BE2C (cell line): ENCODE results near the gene B3GNT7.

ENCODE experiments used
- DNase-seq: peaks from one replicate; pipeline ENCODE4 v3.0.0-alpha.2; 2020
- H3K27me3 ChIP-seq: fragments of 250-450 bp; sonication (Bioruptor Pico); 2 replicates; pipeline ENCODE4 v1.5.1; 2020; ENCODE audit warnings: mild to moderate bottlenecking
- H3K36me3 ChIP-seq: fragments of 250-450 bp; sonication (Bioruptor Pico); 2 replicates; pipeline ENCODE4 v1.5.1; 2020; ENCODE audit warnings: mild to moderate bottlenecking
- H3K4me1 ChIP-seq: fragments of 250-450 bp; sonication (Bioruptor Pico); 2 replicates; pipeline ENCODE4 v1.5.1; 2020
- H3K4me3 ChIP-seq: 2 replicates; pipeline ENCODE4 v1.5.1; 2011; ENCODE audit warnings: low read depth, low read length
- H3K9me3 ChIP-seq: fragments of 250-450 bp; sonication (Bioruptor Pico); 2 replicates; pipeline ENCODE4 v1.5.1; 2020
- CTCF ChIP-seq: IDR thresholded peaks from 2 replicates; pipeline ENCODE4 v1.5.1; 2012; ENCODE audit warnings: mild to moderate bottlenecking, low read depth, low read length

The B3GNT7 gene

GRCh38 chr2:231431606-231432005 lies 36.1 kb downstream of the B3GNT7 start:
- H3K4me1 ChIP-seq: no peaks in the 10 kb centered on the region
- H3K9me3 ChIP-seq: no peaks in the 10 kb centered on the region
- no peaks in the 10 kb centered on the region for H3K27me3 ChIP-seq
- H3K36me3 ChIP-seq: no peaks in the 10 kb centered on the region
- DNase-seq: no peak
- no peak overlapping the region for H3K4me3 ChIP-seq
- no peak for TF ChIP-seq CTCF

- H3K9me3 ChIP-seq: no peaks in the 10 kb centered on the region
- no peak overlapping the region for H3K4me3 ChIP-seq
- no peak for DNase-seq
- TF ChIP-seq CTCF: no peak
- H3K4me1 ChIP-seq: no peaks in the 10 kb centered on the region
- no peaks in the 10 kb centered on the region for H3K27me3 ChIP-seq
- H3K36me3 ChIP-seq: no peaks in the 10 kb centered on the region
These were observed 38.5 kb downstream of the B3GNT7 start for GRCh38 chr2:231433990-231434389.

- DNase-seq: no peak
- Histone ChIP-seq H3K4me1 (no peaks in the 10 kb centered on the region), H3K9me3 (no peaks in the 10 kb centered on the region), H3K36me3 (no peaks in the 10 kb centered on the region), H3K4me3 (no peak overlapping the region), H3K27me3 (no peaks in the 10 kb centered on the region)
- no peak for TF ChIP-seq CTCF
These were observed 41.4 kb downstream of the B3GNT7 start for GRCh38 chr2:231436957-231437356.

- no peak overlapping the region for H3K4me3 ChIP-seq
- peaks cover 5% of the 10 kb centered on the region; the same call in 1 of the 2 replicates for H3K4me1 ChIP-seq
- H3K27me3 ChIP-seq: no peaks in the 10 kb centered on the region; the same call in 1 of the 2 replicates
- H3K9me3 ChIP-seq: no peaks in the 10 kb centered on the region
- peaks cover 34% of the 10 kb centered on the region for H3K36me3 ChIP-seq
- DNase-seq: no peak
- TF ChIP-seq CTCF: no peak
These were observed 54.1 kb downstream of the B3GNT7 start for GRCh38 chr2:231449503-231450054.

- no peak for DNase-seq
- Histone ChIP-seq H3K9me3 (no peaks in the 10 kb centered on the region), H3K36me3 (peaks cover 42% of the 10 kb centered on the region), H3K27me3 (no peaks in the 10 kb centered on the region; the same call in 1 of the 2 replicates), H3K4me1 (peaks cover 5% of the 10 kb centered on the region; the same call in 1 of the 2 replicates), H3K4me3 (no peak overlapping the region)
- no peak for TF ChIP-seq CTCF
These were observed 55.1 kb downstream of the B3GNT7 start for GRCh38 chr2:231450548-231450989.
